HEK293 (cell line): ENCODE measurements around the gene SYNJ1.

ENCODE experiments used
- CTCF ChIA-PET: fragments of 350-600 bp; formaldehyde crosslinking; extraction: SDS; loops from one replicate; lab custom pipeline; 2021; ENCODE audit warnings: antibody characterized with exemption; lab: Yijun Ruan, JAX
- POLR2A ChIA-PET: fragments of 300-600 bp; formaldehyde crosslinking; extraction: SDS; loops from one replicate; lab custom pipeline; 2020; ENCODE audit warnings: antibody characterized with exemption, inconsistent platforms; lab: Yijun Ruan, JAX
- H3K27ac ChIP-seq: fragments of 200-500 bp; sonication (Bioruptor generic); 2 replicates; pipeline ENCODE4 v1.5.1; 2014; ENCODE audit warnings: low read depth, low read length, control low read depth, inconsistent platforms; ENCODE audit errors: extremely low read depth
- H3K36me3 ChIP-seq, 2 experiments: fragments of 200-500 bp in 1 of 2; sonication (Bioruptor generic) in 1 of 2; 1 replicate in 1 of 2; 2 replicates in 1 of 2; pipeline ENCODE4 v1.5.1; 2014 to 2017; ENCODE audit warnings: inconsistent platforms in 2 of 2, low read length in 2 of 2; ENCODE audit not compliant: control insufficient read depth in 2 of 2, insufficient read depth in 1 of 2
- H3K4me1 ChIP-seq: fragments of 200-500 bp; sonication (Bioruptor generic); 2 replicates; pipeline ENCODE4 v1.5.1; 2014; ENCODE audit warnings: mild to moderate bottlenecking, low read length, inconsistent platforms; ENCODE audit not compliant: control insufficient read depth, insufficient read depth
- H3K4me3 ChIP-seq: 2 replicates; pipeline ENCODE4 v1.5.1; 2011; ENCODE audit warnings: low read depth, mild to moderate bottlenecking, control low read depth, low read length, moderate library complexity
- H3K9me3 ChIP-seq: fragments of 200-500 bp; sonication (Bioruptor generic); 2 replicates; pipeline ENCODE4 v1.5.1; 2014; ENCODE audit warnings: low read depth, low read length, inconsistent platforms; ENCODE audit not compliant: control insufficient read depth, insufficient read depth
- GLI2 ChIP-seq: fragments of 450-650 bp; formaldehyde crosslinking; IDR thresholded peaks from 2 replicates; pipeline ENCODE4; 2017; ENCODE audit warnings: missing biosample characterization, missing genetic modification characterization, low read depth, borderline replicate concordance
- WT1 ChIP-seq: fragments of 450-650 bp; formaldehyde crosslinking; IDR thresholded peaks from 2 replicates; pipeline ENCODE4 v1.5.1; 2016; ENCODE audit warnings: missing biosample characterization, missing genetic modification characterization
- ZBTB1 ChIP-seq: fragments of 450-650 bp; formaldehyde crosslinking; IDR thresholded peaks from 2 replicates; pipeline ENCODE4 v1.5.1; 2016; ENCODE audit warnings: missing biosample characterization, missing genetic modification characterization
- ZNF654 ChIP-seq: fragments of 450-650 bp; formaldehyde crosslinking; IDR thresholded peaks from 2 replicates; pipeline ENCODE4 v1.5.1; 2016; ENCODE audit warnings: low read depth, missing biosample characterization, missing genetic modification characterization
- ZNF785 ChIP-seq: fragments of 450-650 bp; formaldehyde crosslinking; IDR thresholded peaks from 2 replicates; pipeline ENCODE4 v1.5.1; 2016; ENCODE audit warnings: missing biosample characterization, missing genetic modification characterization
- TF ChIP-seq, protein P1 (sequence below): fragments of 450-650 bp; formaldehyde crosslinking; conservative IDR thresholded peaks from 2 replicates; pipeline ENCODE4 v1.5.1; 2016; ENCODE audit warnings: low read depth, missing biosample characterization, missing genetic modification characterization
- TF ChIP-seq, protein P2 (sequence below): fragments of 450-650 bp; formaldehyde crosslinking; IDR thresholded peaks from 2 replicates; pipeline ENCODE4 v1.5.1; 2016; ENCODE audit warnings: missing biosample characterization, missing genetic modification characterization, low read depth
- TF ChIP-seq, protein P3 (sequence below): fragments of 450-650 bp; formaldehyde crosslinking; IDR thresholded peaks from 2 replicates; pipeline ENCODE4 v1.5.1; 2016; ENCODE audit warnings: missing biosample characterization, missing genetic modification characterization
- TF ChIP-seq, protein P4 (sequence below): fragments of 450-650 bp; formaldehyde crosslinking; IDR thresholded peaks from 2 replicates; pipeline ENCODE4 v1.5.1; 2016; ENCODE audit warnings: missing biosample characterization, missing genetic modification characterization

Gene SYNJ1

DNA sequence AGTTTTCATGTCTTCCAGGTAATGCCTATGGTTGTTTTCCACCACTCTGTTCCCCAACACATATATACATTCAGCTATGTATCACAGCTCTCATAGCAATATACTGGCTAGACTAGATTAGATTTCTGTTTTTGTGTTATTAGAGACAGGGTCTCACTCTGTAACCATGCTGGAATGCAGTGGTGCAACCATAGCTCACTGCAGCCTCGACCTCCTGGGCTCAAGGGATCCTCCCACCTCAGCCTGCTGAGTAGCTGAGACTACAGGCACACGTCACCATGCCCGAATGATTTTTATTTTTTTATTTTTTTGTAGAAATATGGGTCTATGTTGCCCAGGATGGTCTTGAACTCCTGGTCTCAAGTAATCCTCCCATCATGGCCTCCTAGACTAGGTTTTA, 37.7 kb downstream of the SYNJ1 start (continued):
- TF ChIP-seq, protein P1, sequence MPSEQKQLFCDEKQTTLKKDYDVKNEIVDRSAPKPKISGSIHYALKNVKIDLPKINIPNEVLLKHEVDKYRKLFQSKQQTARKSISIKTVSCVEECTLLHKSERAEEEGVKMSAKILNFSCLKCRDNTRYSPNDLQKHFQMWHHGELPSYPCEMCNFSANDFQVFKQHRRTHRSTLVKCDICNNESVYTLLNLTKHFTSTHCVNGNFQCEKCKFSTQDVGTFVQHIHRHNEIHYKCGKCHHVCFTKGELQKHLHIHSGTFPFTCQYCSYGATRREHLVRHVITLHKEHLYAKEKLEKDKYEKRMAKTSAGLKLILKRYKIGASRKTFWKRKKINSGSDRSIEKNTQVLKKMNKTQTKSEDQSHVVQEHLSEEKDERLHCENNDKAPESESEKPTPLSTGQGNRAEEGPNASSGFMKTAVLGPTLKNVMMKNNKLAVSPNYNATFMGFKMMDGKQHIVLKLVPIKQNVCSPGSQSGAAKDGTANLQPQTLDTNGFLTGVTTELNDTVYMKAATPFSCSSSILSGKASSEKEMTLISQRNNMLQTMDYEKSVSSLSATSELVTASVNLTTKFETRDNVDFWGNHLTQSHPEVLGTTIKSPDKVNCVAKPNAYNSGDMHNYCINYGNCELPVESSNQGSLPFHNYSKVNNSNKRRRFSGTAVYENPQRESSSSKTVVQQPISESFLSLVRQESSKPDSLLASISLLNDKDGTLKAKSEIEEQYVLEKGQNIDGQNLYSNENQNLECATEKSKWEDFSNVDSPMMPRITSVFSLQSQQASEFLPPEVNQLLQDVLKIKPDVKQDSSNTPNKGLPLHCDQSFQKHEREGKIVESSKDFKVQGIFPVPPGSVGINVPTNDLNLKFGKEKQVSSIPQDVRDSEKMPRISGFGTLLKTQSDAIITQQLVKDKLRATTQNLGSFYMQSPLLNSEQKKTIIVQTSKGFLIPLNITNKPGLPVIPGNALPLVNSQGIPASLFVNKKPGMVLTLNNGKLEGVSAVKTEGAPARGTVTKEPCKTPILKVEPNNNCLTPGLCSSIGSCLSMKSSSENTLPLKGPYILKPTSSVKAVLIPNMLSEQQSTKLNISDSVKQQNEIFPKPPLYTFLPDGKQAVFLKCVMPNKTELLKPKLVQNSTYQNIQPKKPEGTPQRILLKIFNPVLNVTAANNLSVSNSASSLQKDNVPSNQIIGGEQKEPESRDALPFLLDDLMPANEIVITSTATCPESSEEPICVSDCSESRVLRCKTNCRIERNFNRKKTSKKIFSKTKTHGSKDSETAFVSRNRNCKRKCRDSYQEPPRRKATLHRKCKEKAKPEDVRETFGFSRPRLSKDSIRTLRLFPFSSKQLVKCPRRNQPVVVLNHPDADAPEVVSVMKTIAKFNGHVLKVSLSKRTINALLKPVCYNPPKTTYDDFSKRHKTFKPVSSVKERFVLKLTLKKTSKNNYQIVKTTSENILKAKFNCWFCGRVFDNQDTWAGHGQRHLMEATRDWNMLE (tag by site-specific recombination): no peak

DNA sequence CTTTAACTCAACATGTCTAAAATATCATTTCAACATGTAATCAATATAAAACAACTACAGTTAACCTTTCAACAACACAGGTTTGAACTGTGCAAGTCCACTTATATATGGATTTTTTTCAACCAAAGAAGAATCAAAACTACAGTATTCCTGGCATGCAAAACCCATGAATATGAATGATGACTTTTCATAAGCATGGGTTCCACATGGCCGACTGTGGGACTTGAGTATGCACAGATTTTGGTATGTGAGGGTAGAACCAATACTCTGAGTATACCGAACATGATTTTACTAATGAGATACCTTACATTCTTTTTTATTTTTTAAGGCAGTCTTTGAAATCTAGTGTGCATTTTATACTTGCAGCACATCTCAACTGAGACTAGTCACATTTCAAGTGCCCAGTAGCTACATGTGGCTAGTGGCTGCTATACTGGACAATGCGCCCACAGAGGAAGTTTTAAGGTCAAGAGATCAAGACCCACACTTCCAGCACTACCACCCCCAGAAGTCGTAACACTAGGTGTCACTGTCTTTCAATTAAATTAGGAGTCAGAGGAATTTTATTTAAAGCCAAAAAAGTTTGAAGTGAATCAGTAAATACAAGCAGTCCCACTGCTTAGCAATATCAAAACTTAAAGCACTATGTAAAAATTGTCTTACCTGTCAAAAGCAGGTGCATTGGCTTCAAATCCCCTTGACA, 40.0 kb downstream of the SYNJ1 start:
- no peaks in the 10 kb centered on the region for H3K9me3 ChIP-seq
- peaks cover 1 to 6% of the 10 kb centered on the region in 2 experiments; a peak in 2 of 3 replicates for H3K36me3 ChIP-seq
- TF ChIP-seq ZBTB1: no peak
- TF ChIP-seq, protein P2, sequence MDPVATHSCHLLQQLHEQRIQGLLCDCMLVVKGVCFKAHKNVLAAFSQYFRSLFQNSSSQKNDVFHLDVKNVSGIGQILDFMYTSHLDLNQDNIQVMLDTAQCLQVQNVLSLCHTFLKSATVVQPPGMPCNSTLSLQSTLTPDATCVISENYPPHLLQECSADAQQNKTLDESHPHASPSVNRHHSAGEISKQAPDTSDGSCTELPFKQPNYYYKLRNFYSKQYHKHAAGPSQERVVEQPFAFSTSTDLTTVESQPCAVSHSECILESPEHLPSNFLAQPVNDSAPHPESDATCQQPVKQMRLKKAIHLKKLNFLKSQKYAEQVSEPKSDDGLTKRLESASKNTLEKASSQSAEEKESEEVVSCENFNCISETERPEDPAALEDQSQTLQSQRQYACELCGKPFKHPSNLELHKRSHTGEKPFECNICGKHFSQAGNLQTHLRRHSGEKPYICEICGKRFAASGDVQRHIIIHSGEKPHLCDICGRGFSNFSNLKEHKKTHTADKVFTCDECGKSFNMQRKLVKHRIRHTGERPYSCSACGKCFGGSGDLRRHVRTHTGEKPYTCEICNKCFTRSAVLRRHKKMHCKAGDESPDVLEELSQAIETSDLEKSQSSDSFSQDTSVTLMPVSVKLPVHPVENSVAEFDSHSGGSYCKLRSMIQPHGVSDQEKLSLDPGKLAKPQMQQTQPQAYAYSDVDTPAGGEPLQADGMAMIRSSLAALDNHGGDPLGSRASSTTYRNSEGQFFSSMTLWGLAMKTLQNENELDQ (tag by site-specific recombination): no peak
- TF ChIP-seq, protein P3, sequence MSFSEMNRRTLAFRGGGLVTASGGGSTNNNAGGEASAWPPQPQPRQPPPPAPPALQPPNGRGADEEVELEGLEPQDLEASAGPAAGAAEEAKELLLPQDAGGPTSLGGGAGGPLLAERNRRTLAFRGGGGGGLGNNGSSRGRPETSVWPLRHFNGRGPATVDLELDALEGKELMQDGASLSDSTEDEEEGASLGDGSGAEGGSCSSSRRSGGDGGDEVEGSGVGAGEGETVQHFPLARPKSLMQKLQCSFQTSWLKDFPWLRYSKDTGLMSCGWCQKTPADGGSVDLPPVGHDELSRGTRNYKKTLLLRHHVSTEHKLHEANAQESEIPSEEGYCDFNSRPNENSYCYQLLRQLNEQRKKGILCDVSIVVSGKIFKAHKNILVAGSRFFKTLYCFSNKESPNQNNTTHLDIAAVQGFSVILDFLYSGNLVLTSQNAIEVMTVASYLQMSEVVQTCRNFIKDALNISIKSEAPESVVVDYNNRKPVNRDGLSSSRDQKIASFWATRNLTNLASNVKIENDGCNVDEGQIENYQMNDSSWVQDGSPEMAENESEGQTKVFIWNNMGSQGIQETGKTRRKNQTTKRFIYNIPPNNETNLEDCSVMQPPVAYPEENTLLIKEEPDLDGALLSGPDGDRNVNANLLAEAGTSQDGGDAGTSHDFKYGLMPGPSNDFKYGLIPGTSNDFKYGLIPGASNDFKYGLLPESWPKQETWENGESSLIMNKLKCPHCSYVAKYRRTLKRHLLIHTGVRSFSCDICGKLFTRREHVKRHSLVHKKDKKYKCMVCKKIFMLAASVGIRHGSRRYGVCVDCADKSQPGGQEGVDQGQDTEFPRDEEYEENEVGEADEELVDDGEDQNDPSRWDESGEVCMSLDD (tag by site-specific recombination): no peak
- no peak for TF ChIP-seq GLI2 (tag by site-specific recombination)
- TF ChIP-seq, protein P4, sequence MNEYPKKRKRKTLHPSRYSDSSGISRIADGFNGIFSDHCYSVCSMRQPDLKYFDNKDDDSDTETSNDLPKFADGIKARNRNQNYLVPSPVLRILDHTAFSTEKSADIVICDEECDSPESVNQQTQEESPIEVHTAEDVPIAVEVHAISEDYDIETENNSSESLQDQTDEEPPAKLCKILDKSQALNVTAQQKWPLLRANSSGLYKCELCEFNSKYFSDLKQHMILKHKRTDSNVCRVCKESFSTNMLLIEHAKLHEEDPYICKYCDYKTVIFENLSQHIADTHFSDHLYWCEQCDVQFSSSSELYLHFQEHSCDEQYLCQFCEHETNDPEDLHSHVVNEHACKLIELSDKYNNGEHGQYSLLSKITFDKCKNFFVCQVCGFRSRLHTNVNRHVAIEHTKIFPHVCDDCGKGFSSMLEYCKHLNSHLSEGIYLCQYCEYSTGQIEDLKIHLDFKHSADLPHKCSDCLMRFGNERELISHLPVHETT (tag by site-specific recombination): no peak
- no peak for TF ChIP-seq WT1
- no peak for TF ChIP-seq ZNF785 (tag by site-specific recombination)
- 0 out of 2 replicates have a peak, but pooled peaks have one; percentile 4 for TF ChIP-seq ZNF654 (tag by site-specific recombination)
- H3K27ac ChIP-seq: no peak overlapping the region
- ChIA-PET CTCF (interaction anchor here (0.6 kb wide), 2 partner anchors 13 to 239 kb away, joined by 5 to 6 read pairs; no protein-coding TSS in a partner anchor), POLR2A (no interaction called here)
- H3K4me3 ChIP-seq: no peak overlapping the region
- peaks cover 13% of the 10 kb centered on the region for H3K4me1 ChIP-seq
